Measurements from ENCODE around the gene PSD. TPM values are rescaled to one million over a fixed set of nuclear protein-coding genes. Genes with fewer than 3 reads are reported as not detected.
A peak's percentile ranks its signal among the peaks of the same experiment; 100 is the strongest.

PSD gene
- total RNA-seq, 1 experiment from 2014 or later: 3.4 TPM

GRCh38 chr10:102419269-102420180 is 940 bp upstream of the PSD start:
- Histone ChIP-seq H2AK5ac (ENCODE audit: insufficient read length, low read length) (no peak overlapping the region), H2BK15ac (ENCODE audit: low read depth, low read length) (no peak overlapping the region), H4K8ac (replicated peaks; ENCODE audit: insufficient read length, low read depth, low read length) (no peak overlapping the region), H4K91ac (ENCODE audit: insufficient read length, low read depth, low read length) (no peak overlapping the region), H3K79me2 (ENCODE audit: insufficient read depth, low read length) (no peaks in the 10 kb centered on the region), H3K27ac (ENCODE audit: insufficient read length, low read depth, low read length) (no peak overlapping the region), H3K4me2 (ENCODE audit: insufficient read depth, insufficient read length, low read length) (peak overlapping the region; percentile 74), H3K4me1 (ENCODE audit: insufficient read depth, low read length) (peaks cover 2% of the 10 kb centered on the region; the same call in 1 of the 2 replicates), H3K14ac (ENCODE audit: insufficient read depth, low read length) (no peak overlapping the region), H3K18ac (ENCODE audit: insufficient read length, low read depth, low read length) (no peak overlapping the region), H3K56ac (ENCODE audit: insufficient read length, low read depth, low read length) (no peak overlapping the region), H3K9me3 (ENCODE audit: control insufficient read depth, low read depth, low read length) (no peaks in the 10 kb centered on the region), H4K5ac (ENCODE audit: insufficient read length, low read depth, low read length) (no peak overlapping the region), H3K9ac (ENCODE audit: extremely low read depth, insufficient read length, low read length) (peak overlapping the region; percentile 18), H4K20me1 (ENCODE audit: control insufficient read depth, insufficient read depth, insufficient read length) (no peaks in the 10 kb centered on the region), H2BK5ac (ENCODE audit: insufficient read length, low read length) (no peak overlapping the region), H3K23ac (ENCODE audit: insufficient read length, low read depth, low read length) (no peak overlapping the region), H3K79me1 (ENCODE audit: insufficient read depth, low read depth, low read length, poor library complexity, severe bottlenecking) (no peaks in the 10 kb centered on the region), H3T11ph (ENCODE audit: low read length) (no peak overlapping the region), H2BK12ac (ENCODE audit: insufficient read length, low read depth, low read length) (no peak overlapping the region), H2BK20ac (ENCODE audit: low read depth, low read length, poor library complexity, severe bottlenecking) (no peak overlapping the region), H3K4ac (ENCODE audit: low read depth, low read length) (no peak overlapping the region), H2BK120ac (ENCODE audit: low read depth, low read length, poor library complexity, severe bottlenecking) (no peak overlapping the region), H3K23me2 (ENCODE audit: insufficient read length, low read depth, low read length, poor library complexity, severe bottlenecking) (peaks cover 35% of the 10 kb centered on the region), H2AFZ (ENCODE audit: low read length) (no peak overlapping the region), H3K27me3 (ENCODE audit: insufficient read depth, low read length) (no peaks in the 10 kb centered on the region)
- no CpG with 5 or more reads among the region's 54 CpGs for WGBS (ENCODE audit: extremely low coverage, insufficient read length, low lambda C conversion rate)
- TF ChIP-seq CTCF (conservative IDR thresholded peaks at IDR 0.05): no peak
- H3K9me3 Mint-ChIP-seq: no peaks in the 10 kb centered on the region; a peak in 1 of 5 replicates
- DNase-seq: peak; percentile 84
- peak overlapping the region in 2 of 3 experiments; percentile 60 to 96; a peak in 4 of 7 replicates for H3K27ac Mint-ChIP-seq
- peaks cover 15 to 29% of the 10 kb centered on the region in 2 experiments for H3K4me1 Mint-ChIP-seq
- H3K27me3 Mint-ChIP-seq (ENCODE audit: low read depth): peaks cover 26% of the 10 kb centered on the region
- peaks cover 6 to 15% (median 15%) of the 10 kb centered on the region in 3 experiments; a peak in 5 of 7 replicates for H3K36me3 Mint-ChIP-seq (ENCODE audit: insufficient read depth in 1 of 3, low read depth in 3 of 3)
- peak overlapping the region; percentile 92 to 97 for H3K4me3 Mint-ChIP-seq

Measured in H9 (cell line).